NCI-H2227 treated with DMSO at 0.1 percent for 48 hours (cell line): ENCODE data around the gene HPCAL4.

Experiments used
- DNase-seq: peaks from one replicate; lab custom pipeline; 2025; lab: John Stamatoyannopoulos, UW

HPCAL4 gene

GRCh38 chr1:39691383-39692151 is at the start of gene HPCAL4:
HPCAL4 (minus strand) TSS chr1:39691433; CDS start chr1:39684603, 6,830 bp downstream.
- DNase-seq = peak; percentile 91

GRCh38 chr1:39738622-39739366 is 47.6 kb upstream of the HPCAL4 start, which contains the start of gene PPIE:
PPIE (plus strand) TSS chr1:39738882; CDS start chr1:39738901, 19 bp downstream.
- DNase-seq = peak; percentile 92

GRCh38 chr1:39737546-39738169 is 46.4 kb upstream of the HPCAL4 start:
- no peak for DNase-seq

GRCh38 chr1:39735731-39736130 is 44.5 kb upstream of the HPCAL4 start:
- no peak for DNase-seq

GRCh38 chr1:39733161-39733560 is 41.9 kb upstream of the HPCAL4 start:
- DNase-seq = no peak

GRCh38 chr1:39732730-39733129 is 41.5 kb upstream of the HPCAL4 start:
- DNase-seq = no peak

GRCh38 chr1:39729842-39730241 is 38.6 kb upstream of the HPCAL4 start:
- no peak for DNase-seq

GRCh38 chr1:39729030-39729429 is 37.8 kb upstream of the HPCAL4 start:
- no peak for DNase-seq

GRCh38 chr1:39727932-39728317 is 36.7 kb upstream of the HPCAL4 start:
- no peak for DNase-seq

- DNase-seq = no peak
Measured at GRCh38 chr1:39727221-39727931, 36.1 kb upstream of the HPCAL4 start.

GRCh38 chr1:39726600-39726999 is 35.4 kb upstream of the HPCAL4 start:
- DNase-seq = no peak

GRCh38 chr1:39722495-39722894 is 31.3 kb upstream of the HPCAL4 start:
- no peak for DNase-seq

GRCh38 chr1:39721664-39722063 is 30.4 kb upstream of the HPCAL4 start:
- no peak for DNase-seq

- peak; percentile 96 for DNase-seq
Measured at GRCh38 chr1:39720094-39720999, 29.1 kb upstream of the HPCAL4 start.

- DNase-seq = no peak
Measured at GRCh38 chr1:39717809-39718208, 26.6 kb upstream of the HPCAL4 start.

- DNase-seq = no peak
Measured at GRCh38 chr1:39713557-39713956, 22.3 kb upstream of the HPCAL4 start.

- no peak for DNase-seq
Measured at GRCh38 chr1:39711966-39712340, 20.7 kb upstream of the HPCAL4 start.

- DNase-seq = no peak
Measured at GRCh38 chr1:39711104-39711965, 20.1 kb upstream of the HPCAL4 start.

- DNase-seq = no peak
Measured at GRCh38 chr1:39707506-39707905, 16.3 kb upstream of the HPCAL4 start.

GRCh38 chr1:39704757-39705156 is 13.5 kb upstream of the HPCAL4 start:
- DNase-seq = no peak
